HG03342 (cell line): ENCODE data around the gene KCNT2.
"Not testable (repeated sequence)": the region's sequence is repeated elsewhere in the genome, so short reads cannot be mapped to it uniquely, and the experiment has no call there.

Source experiments
- ATAC-seq: cut with Tn5 transposase; IDR thresholded peaks from one replicate; pipeline ENCODE4 v1.9.1; 2021; ENCODE audit warnings: mild to moderate bottlenecking, moderate library complexity; ENCODE audit not compliant: unreplicated experiment

Gene KCNT2

GRCh38 chr1:196355206-196355786 lies 252.9 kb downstream of the KCNT2 start:
- no peak for ATAC-seq

GRCh38 chr1:196344453-196344852 lies 263.8 kb downstream of the KCNT2 start:
- ATAC-seq, result no peak

GRCh38 chr1:196324345-196324744 lies 283.9 kb downstream of the KCNT2 start:
- ATAC-seq, result no peak

GRCh38 chr1:196323869-196324268 lies 284.4 kb downstream of the KCNT2 start:
- ATAC-seq, result no peak

GRCh38 chr1:196319301-196319700 lies 288.9 kb downstream of the KCNT2 start:
- ATAC-seq, result no peak

- no peak for ATAC-seq
Observed at GRCh38 chr1:196317535-196318522, 290.4 kb downstream of the KCNT2 start.

GRCh38 chr1:196312739-196313138 lies 295.5 kb downstream of the KCNT2 start:
- no peak for ATAC-seq

GRCh38 chr1:196309386-196309785 lies 298.9 kb downstream of the KCNT2 start:
- ATAC-seq, result no peak

- ATAC-seq, result no peak
Observed at GRCh38 chr1:196308176-196308575, 300.1 kb downstream of the KCNT2 start.

- ATAC-seq, result no peak
Observed at GRCh38 chr1:196306421-196306820, 301.8 kb downstream of the KCNT2 start.

- ATAC-seq, result no peak
Observed at GRCh38 chr1:196305216-196305615, 303.0 kb downstream of the KCNT2 start.

GRCh38 chr1:196302981-196303380 lies 305.3 kb downstream of the KCNT2 start:
- no peak for ATAC-seq

- no peak for ATAC-seq
Observed at GRCh38 chr1:196302420-196302819, 305.8 kb downstream of the KCNT2 start.

GRCh38 chr1:196295766-196296165 lies 312.5 kb downstream of the KCNT2 start:
- no peak for ATAC-seq

GRCh38 chr1:196278816-196279215 lies 329.4 kb downstream of the KCNT2 start:
- ATAC-seq, result no peak

GRCh38 chr1:196277860-196278259 lies 330.4 kb downstream of the KCNT2 start:
- no peak for ATAC-seq

- no peak for ATAC-seq
Observed at GRCh38 chr1:196271212-196271947, 336.9 kb downstream of the KCNT2 start.

GRCh38 chr1:196263086-196263485 lies 345.2 kb downstream of the KCNT2 start:
- not testable (repeated sequence) for ATAC-seq

- ATAC-seq, result no peak
Observed at GRCh38 chr1:196260270-196260669, 348.0 kb downstream of the KCNT2 start.

GRCh38 chr1:196259316-196259715 lies 348.9 kb downstream of the KCNT2 start:
- no peak for ATAC-seq

- no peak for ATAC-seq
Observed at GRCh38 chr1:196255762-196256161, 352.5 kb downstream of the KCNT2 start.
